PC-3 (cell line): ENCODE measurements around the gene NCAPG2. TPM values are rescaled to one million over a fixed set of nuclear protein-coding genes. Genes with fewer than 3 reads are reported as not detected.
A peak's percentile ranks its signal among the peaks of the same experiment; 100 is the strongest.
"Not testable (repeated sequence)": the region's sequence is repeated elsewhere in the genome, so short reads cannot be mapped to it uniquely, and the experiment has no call there.

Source experiments
- ATAC-seq: fragments of 200-7000 bp; cut with Tn5 transposase; 2 replicates; pipeline ENCODE4 v1.9.1; 2020; ENCODE audit warnings: mild to moderate bottlenecking, moderate library complexity
- BruUV-seq: library from RNA; stranded (reverse); fragments of 400-500 nt; replicated peaks from 2 replicates; lab custom pipeline; 2021; lab: Mats Ljungman, UMichigan
- CTCF ChIA-PET: fragments of 300-600 bp; sonication (Branson Sonifier 250); formaldehyde crosslinking; loops from one replicate; lab custom pipeline; 2022; ENCODE audit warnings: antibody characterized with exemption; lab: Charles Lee
- POLR2A ChIA-PET: fragments of 300-600 bp; sonication (Branson Sonifier 250); formaldehyde crosslinking; loops from one replicate; lab custom pipeline; 2022; ENCODE audit warnings: antibody characterized with exemption; ENCODE audit not compliant: unreplicated experiment; lab: Charles Lee
- DNase-seq: peaks from one replicate; pipeline ENCODE4 v3.0.0-alpha.2; 2015
- H2AFZ ChIP-seq: fragments of 300-600 bp; sonication (generic); 2 replicates; pipeline ENCODE4 v1.6.0; 2016; ENCODE audit warnings: antibody characterized with exemption, low read length
- H3F3A ChIP-seq: fragments of 300-600 bp; sonication (generic); one replicate; pipeline ENCODE4 v1.6.0; 2017; ENCODE audit warnings: antibody characterized with exemption, low read length, control low read depth, mild to moderate bottlenecking; ENCODE audit not compliant: unreplicated experiment
- H3K27ac ChIP-seq: fragments of 300-600 bp; sonication (generic); 2 replicates; pipeline ENCODE4 v1.5.1; 2016; ENCODE audit warnings: mild to moderate bottlenecking, low read length
- H3K27me3 ChIP-seq: fragments of 300-600 bp; sonication (generic); 2 replicates; pipeline ENCODE4 v1.6.1; 2016; ENCODE audit warnings: low read length, mixed read lengths
- H3K36me3 ChIP-seq: fragments of 300-600 bp; sonication (generic); 2 replicates; pipeline ENCODE4 v1.6.1; 2016; ENCODE audit warnings: low read depth, mixed run types, low read length, mixed read lengths
- H3K4me1 ChIP-seq: fragments of 300-600 bp; sonication (generic); 2 replicates; pipeline ENCODE4 v1.5.1; 2016; ENCODE audit warnings: low read length; ENCODE audit not compliant: insufficient read depth
- H3K4me2 ChIP-seq: fragments of 300-600 bp; sonication (generic); 2 replicates; pipeline ENCODE4 v1.6.0; 2016; ENCODE audit warnings: low read length
- H3K4me3 ChIP-seq: fragments of 300-600 bp; sonication (generic); 2 replicates; pipeline ENCODE4 v1.5.1; 2016; ENCODE audit warnings: mild to moderate bottlenecking, low read length, mixed read lengths
- H3K79me2 ChIP-seq: fragments of 300-600 bp; sonication (generic); 2 replicates; pipeline ENCODE4 v1.6.1; 2017; ENCODE audit warnings: low read length, mixed read lengths
- H3K9ac ChIP-seq: fragments of 300-600 bp; sonication (generic); 2 replicates; pipeline ENCODE4 v1.6.0; 2016; ENCODE audit warnings: mild to moderate bottlenecking, low read length
- H3K9me2 ChIP-seq: fragments of 300-600 bp; sonication (generic); replicated peaks from 2 replicates; pipeline ENCODE4 v1.6.1; 2016; ENCODE audit warnings: mixed run types, low read length, mixed read lengths
- H3K9me3 ChIP-seq: fragments of 300-600 bp; sonication (generic); 2 replicates; pipeline ENCODE4 v1.6.1; 2016; ENCODE audit warnings: low read length, mixed read lengths
- H4K20me1 ChIP-seq: fragments of 300-600 bp; sonication (generic); 2 replicates; pipeline ENCODE4 v1.6.1; 2016; ENCODE audit warnings: low read length, mixed read lengths
- EZH2 ChIP-seq: fragments of 300-600 bp; sonication (generic); IDR thresholded peaks from one replicate; pipeline ENCODE4 v1.6.1; 2017; ENCODE audit warnings: antibody characterized with exemption, mild to moderate bottlenecking, low read length; ENCODE audit not compliant: unreplicated experiment
- EZH2phosphoT487 ChIP-seq: fragments of 300-600 bp; sonication (generic); IDR thresholded peaks from 2 replicates; pipeline ENCODE4 v1.6.1; 2018; ENCODE audit warnings: mild to moderate bottlenecking, antibody characterized with exemption, low read length, borderline replicate concordance
- intact Hi-C: fragments of 100-400 bp; cut with micrococcal nuclease; formaldehyde crosslinking; loops from 2 replicates; pipeline ENCODE4 v1.9.0; 2023
- total RNA-seq: library from RNA; depleted of rRNA; stranded (reverse); fragments of >200 nt; gene quantifications from 2 replicates; pipeline ENCODE4 v1.2.3, GENCODE V29; 2014
- TF ChIP-seq, protein P1 (sequence below): fragments of 300-600 bp; sonication (generic); conservative IDR thresholded peaks from 2 replicates; pipeline ENCODE4 v1.5.1; 2017; ENCODE audit warnings: antibody characterized with exemption, low read depth, mild to moderate bottlenecking, low read length

NCAPG2 gene
- total RNA-seq, 1 experiment from 2014 or later: 49.2 TPM

GRCh38 chr7:158705234-158705850, 738 bp upstream of the NCAPG2 start:
- peak; percentile 6 for ATAC-seq
- CTCF ChIA-PET: interaction anchor here (0.8 to 1.1 kb wide), 2 partner anchors 9 to 56 kb away, joined by 3 read pairs; no protein-coding TSS in a partner anchor
- no peaks in the 10 kb centered on the region for H3K9me3 ChIP-seq
- H2AFZ ChIP-seq: peak overlapping the region; percentile 81
- no peaks in the 10 kb centered on the region for H3K9me2 ChIP-seq
- H3K4me1 ChIP-seq: peaks cover 18% of the 10 kb centered on the region
- peak overlapping the region; percentile 99 for H3K9ac ChIP-seq
- peaks cover 46% of the 10 kb centered on the region for H3K79me2 ChIP-seq
- POLR2A ChIA-PET: interaction anchor here (0.6 kb wide), 1 partner anchor 153 kb away, joined by 3 read pairs; no protein-coding TSS in a partner anchor
- intact Hi-C loops: no loop called here
- H3K4me2 ChIP-seq: peak overlapping the region; percentile 93
- H3K4me3 ChIP-seq: peak overlapping the region; percentile 99
- peak; percentile 18 for DNase-seq
- no peaks in the 10 kb centered on the region for H3F3A ChIP-seq
- H3K27me3 ChIP-seq: no peaks in the 10 kb centered on the region
- no peaks in the 10 kb centered on the region; the same call in 1 of the 2 replicates for H4K20me1 ChIP-seq
- peaks cover 14% of the 10 kb centered on the region for H3K36me3 ChIP-seq
- no peak overlapping the region for H3K27ac ChIP-seq
- TF ChIP-seq EZH2 (no peak), EZH2phosphoT487 (no peak)
- TF ChIP-seq, protein P1, sequence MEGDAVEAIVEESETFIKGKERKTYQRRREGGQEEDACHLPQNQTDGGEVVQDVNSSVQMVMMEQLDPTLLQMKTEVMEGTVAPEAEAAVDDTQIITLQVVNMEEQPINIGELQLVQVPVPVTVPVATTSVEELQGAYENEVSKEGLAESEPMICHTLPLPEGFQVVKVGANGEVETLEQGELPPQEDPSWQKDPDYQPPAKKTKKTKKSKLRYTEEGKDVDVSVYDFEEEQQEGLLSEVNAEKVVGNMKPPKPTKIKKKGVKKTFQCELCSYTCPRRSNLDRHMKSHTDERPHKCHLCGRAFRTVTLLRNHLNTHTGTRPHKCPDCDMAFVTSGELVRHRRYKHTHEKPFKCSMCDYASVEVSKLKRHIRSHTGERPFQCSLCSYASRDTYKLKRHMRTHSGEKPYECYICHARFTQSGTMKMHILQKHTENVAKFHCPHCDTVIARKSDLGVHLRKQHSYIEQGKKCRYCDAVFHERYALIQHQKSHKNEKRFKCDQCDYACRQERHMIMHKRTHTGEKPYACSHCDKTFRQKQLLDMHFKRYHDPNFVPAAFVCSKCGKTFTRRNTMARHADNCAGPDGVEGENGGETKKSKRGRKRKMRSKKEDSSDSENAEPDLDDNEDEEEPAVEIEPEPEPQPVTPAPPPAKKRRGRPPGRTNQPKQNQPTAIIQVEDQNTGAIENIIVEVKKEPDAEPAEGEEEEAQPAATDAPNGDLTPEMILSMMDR: no peak
- BruUV-seq: TSS peak; percentile 82

DNA sequence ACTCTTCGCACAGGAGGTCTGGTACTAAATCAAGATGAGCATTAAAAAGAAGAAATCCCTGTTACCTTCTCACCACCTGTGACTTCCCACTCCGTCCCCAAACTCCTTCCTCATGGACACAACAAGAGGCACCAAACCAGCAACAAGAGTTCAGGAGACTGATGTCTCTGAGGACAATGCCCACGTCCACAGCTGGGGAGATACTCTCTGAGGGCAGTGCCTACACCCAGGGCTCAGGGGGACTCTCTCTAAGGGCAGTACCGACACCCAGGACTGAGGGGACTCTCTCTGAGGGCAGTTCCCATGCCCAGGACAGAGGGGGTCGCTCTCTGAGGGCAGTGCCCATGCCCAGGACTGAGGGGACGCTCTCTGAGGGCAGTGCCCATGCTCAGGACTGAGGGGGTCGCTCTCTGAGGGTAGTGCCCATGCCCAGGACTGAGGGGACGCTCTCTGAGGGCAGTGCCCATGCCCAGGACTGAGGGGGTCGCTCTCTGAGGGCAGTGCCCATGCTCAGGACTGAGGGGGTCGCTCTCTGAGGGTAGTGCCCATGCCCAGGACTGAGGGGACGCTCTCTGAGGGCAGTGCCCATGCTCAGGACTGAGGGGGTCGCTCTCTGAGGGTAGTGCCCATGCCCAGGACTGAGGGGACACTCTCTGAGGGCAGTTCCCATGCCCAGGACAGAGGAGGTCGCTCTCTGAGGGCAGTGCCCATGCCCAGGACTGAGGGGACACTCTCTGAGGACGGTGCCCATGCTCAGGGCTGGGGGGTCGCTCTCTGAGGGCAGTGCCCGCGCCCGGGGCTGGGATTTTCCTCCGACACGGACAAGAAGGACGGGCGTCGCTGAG, 703 bp downstream of the NCAPG2 start:
- Histone ChIP-seq H2AFZ (peak overlapping the region; percentile 70), H3K36me3 (peaks cover 26% of the 10 kb centered on the region), H3K79me2 (peaks cover 60% of the 10 kb centered on the region), H3K27ac (peak overlapping the region; percentile 58), H3K9ac (peak overlapping the region; percentile 99), H3K4me1 (peaks cover 18% of the 10 kb centered on the region), H3K4me2 (peak overlapping the region; percentile 92), H3K4me3 (peak overlapping the region; percentile 99)
- CTCF ChIA-PET: interaction anchor here (0.6 kb wide), 1 partner anchor 194 kb away, joined by 3 read pairs; no protein-coding TSS in a partner anchor
- DNase-seq, ATAC-seq, H3K9me2 ChIP-seq, H3K9me3 ChIP-seq, H4K20me1 ChIP-seq, POLR2A ChIA-PET, H3K27me3 ChIP-seq, H3F3A ChIP-seq: not testable (repeated sequence)
- BruUV-seq: TSS peak; percentile 60
- intact Hi-C loops: loop anchor here (5.0 kb wide), 1 partner anchor 113 kb away; no protein-coding TSS in a partner anchor

GRCh38 chr7:158702944-158703343, 1.7 kb downstream of the NCAPG2 start:
- CTCF ChIA-PET: no interaction called here
- H3K4me2 ChIP-seq: peak overlapping the region; percentile 92
- no peak overlapping the region for H3K27ac ChIP-seq
- no peak for ATAC-seq
- peaks cover 69% of the 10 kb centered on the region for H3K79me2 ChIP-seq
- H3F3A ChIP-seq: no peaks in the 10 kb centered on the region
- no peaks in the 10 kb centered on the region for H3K9me2 ChIP-seq
- H3K9ac ChIP-seq: peak overlapping the region; percentile 99; the same call in 1 of the 2 replicates
- H3K27me3 ChIP-seq: no peaks in the 10 kb centered on the region
- no TSS peak for BruUV-seq
- POLR2A ChIA-PET: no interaction called here
- H3K4me3 ChIP-seq: peak overlapping the region; percentile 99
- H3K9me3 ChIP-seq: no peaks in the 10 kb centered on the region
- H2AFZ ChIP-seq: no peak overlapping the region
- peaks cover 34% of the 10 kb centered on the region for H3K36me3 ChIP-seq
- TF ChIP-seq EZH2phosphoT487: no peak
- TF ChIP-seq, protein P1: no peak
- intact Hi-C loops: loop anchor here (5.0 kb wide), 1 partner anchor 114 kb away; no protein-coding TSS in a partner anchor
- peaks cover 18% of the 10 kb centered on the region for H3K4me1 ChIP-seq
- no peaks in the 10 kb centered on the region; the same call in 1 of the 2 replicates for H4K20me1 ChIP-seq
- no peak for DNase-seq
